COLO668 (cell line): ENCODE measurements around the gene OR13J1.

Experiments
- DNase-seq: peaks from one replicate; lab custom pipeline; 2025; ENCODE audit not compliant: unreplicated experiment; lab: John Stamatoyannopoulos, UW

Gene OR13J1

GRCh38 chr9:35835216-35835632 lies 35.0 kb downstream of the OR13J1 start:
- DNase-seq, result peak; percentile 3

- DNase-seq, result no peak
Measured at GRCh38 chr9:35834260-35835215, 35.7 kb downstream of the OR13J1 start.

GRCh38 chr9:35832814-35833213 lies 37.4 kb downstream of the OR13J1 start:
- no peak for DNase-seq

GRCh38 chr9:35831040-35831439 lies 39.2 kb downstream of the OR13J1 start:
- DNase-seq, result no peak

GRCh38 chr9:35829764-35830096 lies 40.5 kb downstream of the OR13J1 start:
- DNase-seq, result no peak

- peak; percentile 95 for DNase-seq
Measured at GRCh38 chr9:35829084-35829763, 41.0 kb downstream of the OR13J1 start, which contains the start of gene TMEM8B. TMEM8B (plus strand) TSS chr9:35829228; CDS start chr9:35829448, 220 bp downstream.

- DNase-seq, result peak; percentile 33
Measured at GRCh38 chr9:35828716-35829083, 41.5 kb downstream of the OR13J1 start, which contains the start of gene FAM221B. FAM221B (minus strand) TSS chr9:35828732; CDS start chr9:35826161, 2,571 bp downstream.

- DNase-seq, result no peak
Measured at GRCh38 chr9:35827486-35827885, 42.7 kb downstream of the OR13J1 start.

GRCh38 chr9:35826071-35826701 lies 44.0 kb downstream of the OR13J1 start:
- DNase-seq, result peak; percentile 23

- no peak for DNase-seq
Measured at GRCh38 chr9:35822926-35823325, 47.3 kb downstream of the OR13J1 start.

- DNase-seq, result no peak
Measured at GRCh38 chr9:35820076-35820475, 50.1 kb downstream of the OR13J1 start.
